HepG2 (cell line): ENCODE measurements around the gene ENDOU. TPM values are rescaled to one million over a fixed set of nuclear protein-coding genes. Genes with fewer than 3 reads are reported as not detected.

Source experiments
- ATAC-seq: fragments of 200-7000 bp; cut with Tn5 transposase; 3 replicates; pipeline ENCODE4 v1.9.1; 2020; ENCODE audit warnings: mild to moderate bottlenecking, moderate library complexity
- BruUV-seq: library from RNA; stranded (reverse); fragments of 400-500 nt; replicated peaks from 2 replicates; lab custom pipeline; 2021; lab: Mats Ljungman, UMichigan
- CTCF ChIA-PET: fragments of 300-600 bp; formaldehyde crosslinking; extraction: SDS; loops from one replicate; lab custom pipeline; 2021; ENCODE audit warnings: low total read pairs, inconsistent platforms, low intra/inter-chr PET ratio; lab: Yijun Ruan, JAX
- POLR2A ChIA-PET: fragments of 350-600 bp; sonication (Branson Sonifier 250); formaldehyde crosslinking; loops from one replicate; lab custom pipeline; 2020; ENCODE audit warnings: antibody characterized with exemption, inconsistent platforms; lab: Yijun Ruan, JAX
- DNase-seq: peaks from one replicate; pipeline ENCODE4 v3.0.0-alpha.2; 2015; ENCODE audit warnings: low spot score
- FAIRE-seq: peaks from 3 replicates; lab custom pipeline; 2011; peaks lifted over from hg19 to GRCh38; lab: Jason Lieb, UNC
- H2AFZ ChIP-seq: one replicate; pipeline ENCODE4 v1.6.1; 2011; ENCODE audit warnings: low read length, inconsistent platforms
- H3K27ac ChIP-seq: fragments of 300-600 bp; 3 replicates; pipeline ENCODE4 v1.8.0; 2011; ENCODE audit warnings: mixed run types, mild to moderate bottlenecking, mixed read lengths, low read length, inconsistent platforms; ENCODE audit not compliant: insufficient read depth; ENCODE audit errors: extremely low read length
- H3K27me3 ChIP-seq, 2 experiments: fragments of 200-600 bp in 1 of 2; 2 replicates in 1 of 2; 3 replicates in 1 of 2; pipeline versions ENCODE4 v1.6.0 to v1.8.0; 2011; ENCODE audit warnings: low read length in 2 of 2, mild to moderate bottlenecking in 2 of 2, moderate library complexity in 2 of 2, inconsistent platforms in 1 of 2; ENCODE audit not compliant: insufficient read depth in 2 of 2, control insufficient read depth in 1 of 2
- H3K36me3 ChIP-seq, 2 experiments: fragments of 200-600 bp in 1 of 2; replicated peaks in 1 of 2; 2 replicates in 1 of 2; 3 replicates in 1 of 2; pipeline versions ENCODE4 v1.5.1 to v1.8.0; 2011; ENCODE audit warnings: low read length in 2 of 2, inconsistent platforms in 1 of 2; ENCODE audit not compliant: insufficient read depth in 2 of 2, control insufficient read depth in 1 of 2
- H3K4me1 ChIP-seq: 2 replicates; pipeline ENCODE4 v1.5.1; 2012; ENCODE audit warnings: low read length, inconsistent platforms; ENCODE audit not compliant: insufficient read depth
- H3K4me2 ChIP-seq: 2 replicates; pipeline ENCODE4 v1.6.0; 2011; ENCODE audit warnings: low read depth, low read length, inconsistent platforms
- H3K4me3 ChIP-seq, 3 experiments: fragments of 200-600 bp in 1 of 3; sonication (generic), shearing (Covaris generic) in 1 of 3; replicated peaks in 1 of 3; 2 replicates each; pipeline ENCODE4 v1.5.1; 2011 to 2016; ENCODE audit warnings: low read length in 3 of 3, inconsistent platforms in 2 of 3, low read depth in 2 of 3, mild to moderate bottlenecking in 2 of 3, control low read depth in 1 of 3, mixed read lengths in 1 of 3; ENCODE audit not compliant: insufficient read depth in 1 of 3
- H3K79me2 ChIP-seq: one replicate; pipeline ENCODE4 v1.6.1; 2011; ENCODE audit warnings: low read length, inconsistent platforms; ENCODE audit not compliant: insufficient read depth
- H3K9ac ChIP-seq: 2 replicates; pipeline ENCODE4 v1.6.0; 2011; ENCODE audit warnings: mild to moderate bottlenecking, low read depth, low read length, inconsistent platforms; ENCODE audit not compliant: insufficient read depth
- H3K9me3 ChIP-seq: 2 replicates; pipeline ENCODE4 v1.5.1; 2012; ENCODE audit warnings: mild to moderate bottlenecking, low read length
- H4K20me1 ChIP-seq: 2 replicates; pipeline ENCODE4 v1.6.0; 2011; ENCODE audit warnings: inconsistent platforms, mild to moderate bottlenecking, low read length, moderate library complexity; ENCODE audit not compliant: insufficient read depth
- MAFG ChIP-seq: sonication (generic); formaldehyde crosslinking; IDR thresholded peaks from 2 replicates; pipeline ENCODE4 v1.5.1; 2020; ENCODE audit warnings: mild to moderate bottlenecking, missing genetic modification reagents
- SETDB1 ChIP-seq: sonication (generic); formaldehyde crosslinking; IDR thresholded peaks from 2 replicates; pipeline ENCODE4 v1.5.1; 2020; ENCODE audit warnings: missing genetic modification reagents, mild to moderate bottlenecking, borderline replicate concordance
- SYNCRIP ChIP-seq: fragments of 200-400 bp; formaldehyde crosslinking; IDR thresholded peaks from 2 replicates; pipeline ENCODE4 v1.6.1; 2018; ENCODE audit warnings: mild to moderate bottlenecking, low read depth, low read length; ENCODE audit not compliant: insufficient read depth
- TAF1 ChIP-seq: sonication (generic); formaldehyde crosslinking; IDR thresholded peaks from 2 replicates; pipeline ENCODE4 v1.4.0; 2020; ENCODE audit warnings: missing genetic modification reagents
- ZNF331 ChIP-seq: sonication (generic); formaldehyde crosslinking; IDR thresholded peaks from 2 replicates; pipeline ENCODE4 v1.4.0; 2020; ENCODE audit warnings: missing genetic modification reagents
- ZSCAN9 ChIP-seq: IDR thresholded peaks from 2 replicates; pipeline ENCODE4 v1.6.1; 2016; ENCODE audit warnings: borderline replicate concordance
- in situ Hi-C: cut with HindIII; loops from 2 replicates; pipeline ENCODE4 v1.10.0; 2017; ENCODE audit warnings: low pct_unique_long_range_greater_than_20kb; ENCODE audit not compliant: extremely low pct_ligation_motif_present
- intact Hi-C: fragments of 100-400 bp; cut with micrococcal nuclease; formaldehyde crosslinking; loops from one replicate; pipeline ENCODE4 v1.10.0; 2022; ENCODE audit not compliant: unreplicated experiment
- polyA plus RNA-seq, 8 experiments: library from polyadenylated mRNA; depleted of rRNA in 3 of 8; stranded (reverse) in 7 of 8; unstranded in 1 of 8; fragments of >200 nt; fragmentation: Illumina TruSeq in 4 of 8; extraction: Trizol in 4 of 8; gene quantifications; 2 replicates each; pipeline versions ENCODE4 v1.2.1 to v1.2.3, GENCODE V29; 2011 to 2016; ENCODE audit warnings: low read depth in 4 of 8, missing spikeins in 1 of 8, mixed read lengths in 1 of 8; ENCODE audit not compliant: insufficient read depth in 1 of 8
- total RNA-seq, 5 experiments: library from RNA; depleted of rRNA; stranded (reverse); fragments of >200 nt; fragmentation: Illumina TruSeq; extraction: Trizol; gene quantifications; 2 replicates each; pipeline ENCODE4 v1.2.3, GENCODE V29; 2016; ENCODE audit warnings: low read depth in 1 of 5
- TF ChIP-seq, protein P1 (sequence below): sonication (generic); formaldehyde crosslinking; IDR thresholded peaks from 2 replicates; pipeline ENCODE4 v1.9.0; 2021; ENCODE audit warnings: missing genetic modification reagents, borderline replicate concordance

The ENDOU gene
- total and polyA plus RNA-seq, 2 of the 13 experiments (the other 11 are each of a cell fraction or from before 2014, with no cell fraction given), result not detected

DNA sequence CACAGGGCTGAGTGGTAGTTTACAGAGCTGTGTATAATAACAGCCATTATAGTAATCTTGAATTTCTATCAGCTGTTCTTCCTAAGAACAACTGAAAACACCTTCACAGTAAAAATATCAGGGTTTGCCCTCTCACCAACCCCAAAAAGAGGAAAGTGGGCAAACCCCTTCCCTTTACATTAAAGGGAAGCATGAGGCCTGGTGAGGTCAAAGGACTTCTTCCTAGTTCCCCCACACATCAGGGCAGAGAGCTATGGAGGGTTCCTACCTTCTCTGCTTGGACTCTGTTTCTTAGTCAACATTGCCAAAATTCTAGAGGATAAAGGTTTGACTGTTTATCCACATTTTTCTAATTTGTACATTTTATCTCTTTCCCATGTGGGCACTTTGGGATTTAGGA lies 15.0 kb downstream of the ENDOU start:
- Histone ChIP-seq H3K36me3 (no peaks in the 10 kb centered on the region), H4K20me1 (no peaks in the 10 kb centered on the region), H3K27ac (no peak overlapping the region), H3K27me3 (no peaks in the 10 kb centered on the region; a peak in 1 of 5 replicates), H3K9ac (no peak overlapping the region), H3K4me3 (no peak overlapping the region), H3K4me1 (peaks cover 17% of the 10 kb centered on the region), H3K9me3 (no peaks in the 10 kb centered on the region), H2AFZ (no peak overlapping the region), H3K4me2 (no peak overlapping the region), H3K79me2 (peaks cover 8% of the 10 kb centered on the region)
- no peak for TF ChIP-seq MAFG (CRISPR knock-in tag)
- no peak for TF ChIP-seq TAF1 (CRISPR knock-in tag)
- TF ChIP-seq SYNCRIP, result no peak
- TF ChIP-seq ZSCAN9, result no peak
- no peak for TF ChIP-seq ZNF331 (CRISPR knock-in tag)
- TF ChIP-seq, protein P1, sequence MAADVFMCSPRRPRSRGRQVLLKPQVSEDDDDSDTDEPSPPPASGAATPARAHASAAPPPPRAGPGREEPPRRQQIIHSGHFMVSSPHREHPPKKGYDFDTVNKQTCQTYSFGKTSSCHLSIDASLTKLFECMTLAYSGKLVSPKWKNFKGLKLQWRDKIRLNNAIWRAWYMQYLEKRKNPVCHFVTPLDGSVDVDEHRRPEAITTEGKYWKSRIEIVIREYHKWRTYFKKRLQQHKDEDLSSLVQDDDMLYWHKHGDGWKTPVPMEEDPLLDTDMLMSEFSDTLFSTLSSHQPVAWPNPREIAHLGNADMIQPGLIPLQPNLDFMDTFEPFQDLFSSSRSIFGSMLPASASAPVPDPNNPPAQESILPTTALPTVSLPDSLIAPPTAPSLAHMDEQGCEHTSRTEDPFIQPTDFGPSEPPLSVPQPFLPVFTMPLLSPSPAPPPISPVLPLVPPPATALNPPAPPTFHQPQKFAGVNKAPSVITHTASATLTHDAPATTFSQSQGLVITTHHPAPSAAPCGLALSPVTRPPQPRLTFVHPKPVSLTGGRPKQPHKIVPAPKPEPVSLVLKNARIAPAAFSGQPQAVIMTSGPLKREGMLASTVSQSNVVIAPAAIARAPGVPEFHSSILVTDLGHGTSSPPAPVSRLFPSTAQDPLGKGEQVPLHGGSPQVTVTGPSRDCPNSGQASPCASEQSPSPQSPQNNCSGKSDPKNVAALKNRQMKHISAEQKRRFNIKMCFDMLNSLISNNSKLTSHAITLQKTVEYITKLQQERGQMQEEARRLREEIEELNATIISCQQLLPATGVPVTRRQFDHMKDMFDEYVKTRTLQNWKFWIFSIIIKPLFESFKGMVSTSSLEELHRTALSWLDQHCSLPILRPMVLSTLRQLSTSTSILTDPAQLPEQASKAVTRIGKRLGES (CRISPR knock-in tag), result no peak
- no peak for TF ChIP-seq SETDB1 (CRISPR knock-in tag)
- POLR2A ChIA-PET, result no interaction called here
- in situ Hi-C loops (loop anchor here (5.0 kb wide), 1 partner anchor 67 kb away; no protein-coding TSS in a partner anchor), intact Hi-C loops (no loop called here)
- no TSS peak for BruUV-seq
- CTCF ChIA-PET, result no interaction called here
- FAIRE-seq, result no peak
- DNase-seq, result no peak
- no peak for ATAC-seq
